K562 (cell line): Measurements from ENCODE around the gene CDKN2C. TPM values are rescaled to one million over a fixed set of nuclear protein-coding genes. Genes with fewer than 3 reads are reported as not detected.
A peak's percentile ranks its signal among the peaks of the same experiment; 100 is the strongest.

Experiments used
- CHD1 ChIP-seq: fragments of 200-600 bp; sonication (generic); IDR thresholded peaks from one replicate; pipeline ENCODE4 v1.6.1; 2012; ENCODE audit warnings: mild to moderate bottlenecking, moderate library complexity, low read length, inconsistent platforms
- COPS2 ChIP-seq: fragments of 450-650 bp; conservative IDR thresholded peaks from 2 replicates; pipeline ENCODE4 v1.6.1; 2016; ENCODE audit warnings: mild to moderate bottlenecking, moderate library complexity
- CREB3L1 ChIP-seq: fragments of 450-650 bp; IDR thresholded peaks from 2 replicates; pipeline ENCODE4 v1.6.1; 2014; ENCODE audit warnings: low read depth, mild to moderate bottlenecking, moderate library complexity, borderline replicate concordance
- DDX20 ChIP-seq: fragments of 450-650 bp; IDR thresholded peaks from 2 replicates; pipeline ENCODE4 v1.6.1; 2016; ENCODE audit warnings: missing genetic modification characterization, low read depth, mild to moderate bottlenecking, missing compliant biosample characterization, moderate library complexity
- E2F4 ChIP-seq: sonication (generic); formaldehyde crosslinking; IDR thresholded peaks from 2 replicates; pipeline ENCODE4 v1.8.0; 2022; ENCODE audit warnings: mild to moderate bottlenecking, low read depth, missing genetic modification reagents
- EP400 ChIP-seq: fragments of 450-650 bp; IDR thresholded peaks from 2 replicates; pipeline ENCODE4 v1.6.1; 2017; ENCODE audit warnings: antibody characterized with exemption, mild to moderate bottlenecking, moderate library complexity
- HDAC3 ChIP-seq: fragments of 450-650 bp; IDR thresholded peaks from 2 replicates; pipeline ENCODE4 v1.6.1; 2018; ENCODE audit warnings: borderline replicate concordance, mild to moderate bottlenecking, moderate library complexity; ENCODE audit not compliant: partially characterized antibody
- KDM4B ChIP-seq, 2 experiments: fragments of 450-650 bp in 1 of 2; sonication (generic) in 1 of 2; IDR thresholded peaks; 2 replicates each; pipeline ENCODE4 v1.6.1; 2016 to 2017; ENCODE audit warnings: borderline replicate concordance in 2 of 2, antibody characterized with exemption in 1 of 2, low read depth in 1 of 2, mild to moderate bottlenecking in 1 of 2
- KLF16 ChIP-seq: IDR thresholded peaks from 2 replicates; pipeline ENCODE4 v1.6.1; 2016; ENCODE audit warnings: antibody characterized with exemption
- MECOM ChIP-seq: fragments of 250-450 bp; sonication (Bioruptor Pico); IDR thresholded peaks from 2 replicates; pipeline ENCODE4 v1.8.0; 2022; ENCODE audit warnings: inconsistent platforms
- MEF2D ChIP-seq: conservative IDR thresholded peaks from 2 replicates; pipeline ENCODE4 v1.6.1; 2016; ENCODE audit warnings: low read depth, missing genetic modification characterization, missing compliant biosample characterization
- MITF ChIP-seq: IDR thresholded peaks from 2 replicates; pipeline ENCODE4 v1.6.1; 2014; ENCODE audit warnings: antibody characterized with exemption
- NCOA4 ChIP-seq: fragments of 450-650 bp; IDR thresholded peaks from 2 replicates; pipeline ENCODE4 v1.6.1; 2018; ENCODE audit warnings: mild to moderate bottlenecking; ENCODE audit not compliant: partially characterized antibody
- PPARD ChIP-seq: fragments of 250-450 bp; sonication (Bioruptor Pico); IDR thresholded peaks from 2 replicates; pipeline ENCODE4 v1.8.0; 2022; ENCODE audit warnings: inconsistent platforms, mild to moderate bottlenecking, moderate library complexity
- PRDM10 ChIP-seq: fragments of 450-650 bp; IDR thresholded peaks from 2 replicates; pipeline ENCODE4 v1.6.1; 2018; ENCODE audit not compliant: partially characterized antibody
- ZNF316 ChIP-seq: fragments of 450-650 bp; IDR thresholded peaks from 2 replicates; pipeline ENCODE4 v1.6.1; 2016
- ZNF740 ChIP-seq, 3 experiments: fragments of 200-800 bp in 1 of 3; sonication (Bioruptor generic) in 1 of 3; sonication (generic) in 1 of 3; formaldehyde crosslinking in 1 of 3; IDR thresholded peaks; 2 replicates each; pipeline versions ENCODE4 v1.6.1 to v1.8.0; 2016 to 2022; ENCODE audit warnings: mild to moderate bottlenecking in 2 of 3, missing compliant biosample characterization in 2 of 3, missing genetic modification characterization in 2 of 3, missing genetic modification reagents in 1 of 3
- polyA plus RNA-seq, 8 experiments: library from polyadenylated mRNA; depleted of rRNA in 4 of 8; stranded (reverse) in 5 of 8; unstranded in 3 of 8; fragments of >200 nt; fragmentation: Nextera tagmentation in 2 of 8; fragmentation: Illumina TruSeq in 1 of 8; extraction: Ambion mirVana in 2 of 8; extraction: Trizol in 1 of 8; gene quantifications; 2 replicates each; pipeline versions ENCODE4 v1.2.1 to v1.2.3, GENCODE V29; 2011 to 2014; ENCODE audit warnings: inconsistent platforms in 1 of 8, missing spikeins in 1 of 8
- total RNA-seq, 7 experiments: library from RNA; depleted of rRNA in 6 of 7; stranded (reverse); fragments of >200 nt in 6 of 7; fragmentation: Illumina TruSeq in 2 of 7; extraction: Trizol in 2 of 7; gene quantifications; 2 replicates each; pipeline versions ENCODE4 v1.2.1 to v1.2.3, GENCODE V29; 2011 to 2021; ENCODE audit warnings: low replicate concordance in 1 of 7

CDKN2C gene
- total and polyA plus RNA-seq, 9 of the 15 experiments (the other 6 are each of a cell fraction or from before 2014, with no cell fraction given): 11.9 to 74.3 (median 45.9) TPM

- TF ChIP-seq PRDM10 (peak; percentile 31), ZNF316 (peak; percentile 43; the same call in 1 of the 2 replicates), CREB3L1 (peak; percentile 92), E2F4 (CRISPR knock-in tag) (no peak), KDM4B (IDR thresholded peaks at IDR 0.05; ENCODE audit: borderline replicate concordance in 2 of 2, low read depth in 1 of 2) (peak in 1 of 2 experiments; percentile 89; a peak in 1 of 4 replicates), NCOA4 (no peak), ZNF740 (CRISPR knock-in tag; IDR thresholded peaks at IDR 0.05) (no peak), ZNF740 (tag; IDR thresholded peaks at IDR 0.05) (no peak), EP400 (peak; percentile 95), DDX20 (tag) (no peak), MECOM (0 out of 2 replicates have a peak, but pooled peaks have one; percentile 35), COPS2 (no peak), HDAC3 (no peak), PPARD (CRISPR knock-in tag) (no peak), MEF2D (tag) (no peak; the same call in 1 of the 2 replicates), MITF (peak; percentile 99), CHD1 (no peak), KLF16 (no peak; the same call in none of the 2 replicates)
Measured at GRCh38 chr1:50959913-50960844, 9.9 kb upstream of the CDKN2C start, which contains the start of gene FAF1 (continued).
